WTC11 (cell line): ENCODE data around the gene RAB1A.

Experiments used
- CTCF ChIP-seq: fragments of 200-600 bp; IDR thresholded peaks from 2 replicates; pipeline ENCODE4 v1.8.0; 2022; ENCODE audit warnings: antibody characterized with exemption
- HMGA2 ChIP-seq: fragments of 250-450 bp; sonication (Bioruptor Pico); IDR thresholded peaks from 2 replicates; pipeline ENCODE4 v1.4.0; 2021; ENCODE audit warnings: mild to moderate bottlenecking, moderate library complexity
- MAX ChIP-seq: sonication (generic); formaldehyde crosslinking; IDR thresholded peaks from 2 replicates; pipeline ENCODE4 v1.8.0; 2022; ENCODE audit warnings: mild to moderate bottlenecking, missing genetic modification reagents
- NR2C2 ChIP-seq: sonication (generic); formaldehyde crosslinking; IDR thresholded peaks from 2 replicates; pipeline ENCODE4 v1.8.0; 2022; ENCODE audit warnings: mild to moderate bottlenecking, missing genetic modification reagents
- PREB ChIP-seq: sonication (generic); formaldehyde crosslinking; IDR thresholded peaks from 2 replicates; pipeline ENCODE4 v1.8.1; 2022; ENCODE audit warnings: mild to moderate bottlenecking, missing genetic modification reagents, moderate library complexity, borderline replicate concordance
- USF2 ChIP-seq: sonication (generic); formaldehyde crosslinking; IDR thresholded peaks from 2 replicates; pipeline ENCODE4 v1.8.1; 2023; ENCODE audit warnings: mild to moderate bottlenecking, missing genetic modification reagents, moderate library complexity
- ZNF232 ChIP-seq: sonication (generic); formaldehyde crosslinking; IDR thresholded peaks from 2 replicates; pipeline ENCODE4 v1.8.0; 2022; ENCODE audit warnings: mild to moderate bottlenecking, missing genetic modification reagents

GRCh38 chr2:65053199-65053598, 76.7 kb downstream of the RAB1A start:
- TF ChIP-seq CTCF (no peak), MAX (CRISPR knock-in tag) (no peak), ZNF232 (CRISPR knock-in tag) (no peak), NR2C2 (CRISPR knock-in tag) (no peak), USF2 (CRISPR knock-in tag) (no peak), PREB (CRISPR knock-in tag) (no peak), HMGA2 (CRISPR knock-in tag) (no peak)
